MCF 10A (cell line): ENCODE data around the gene CAPN7. TPM values are rescaled to one million over a fixed set of nuclear protein-coding genes. Genes with fewer than 3 reads are reported as not detected.

ENCODE experiments used
- BruUV-seq: library from RNA; stranded (reverse); fragments of 400-500 nt; replicated peaks from 2 replicates; lab custom pipeline; 2021; lab: Mats Ljungman, UMichigan
- CTCF ChIA-PET: fragments of 300-600 bp; sonication (Branson Sonifier 250); formaldehyde crosslinking; extraction: SDS; loops from one replicate; lab custom pipeline; 2021; ENCODE audit warnings: antibody characterized with exemption, inconsistent platforms; lab: Yijun Ruan, JAX
- POLR2A ChIA-PET: fragments of 300-600, 350-650 bp; sonication (Branson Sonifier 250); formaldehyde crosslinking; extraction: SDS; loops from one replicate; lab custom pipeline; 2020; ENCODE audit warnings: antibody characterized with exemption, inconsistent platforms; lab: Yijun Ruan, JAX
- DNase-seq: peaks from one replicate; pipeline ENCODE4 v3.0.0-alpha.2; 2018; ENCODE audit not compliant: unreplicated experiment
- H3K27ac Mint-ChIP-seq: one replicate; pipeline ENCODE4 v1.8.0; 2022; ENCODE audit warnings: mild to moderate bottlenecking, low read depth, mixed read lengths; ENCODE audit not compliant: unreplicated experiment
- H3K27me3 Mint-ChIP-seq: one replicate; pipeline ENCODE4 v1.8.0; 2022; ENCODE audit warnings: mixed read lengths; ENCODE audit not compliant: insufficient read depth, unreplicated experiment
- H3K36me3 Mint-ChIP-seq: one replicate; pipeline ENCODE4 v1.8.0; 2022; ENCODE audit warnings: mild to moderate bottlenecking, moderate library complexity, mixed read lengths; ENCODE audit not compliant: insufficient read depth, unreplicated experiment
- H3K4me1 Mint-ChIP-seq: one replicate; pipeline ENCODE4 v1.8.0; 2022; ENCODE audit warnings: mixed read lengths; ENCODE audit not compliant: insufficient read depth, unreplicated experiment
- H3K4me3 Mint-ChIP-seq: one replicate; pipeline ENCODE4 v1.8.0; 2022; ENCODE audit warnings: mild to moderate bottlenecking, moderate library complexity, mixed read lengths; ENCODE audit not compliant: unreplicated experiment
- H3K9me3 Mint-ChIP-seq: one replicate; pipeline ENCODE4 v1.8.0; 2022; ENCODE audit warnings: mixed read lengths; ENCODE audit not compliant: unreplicated experiment
- CTCF ChIP-seq: fragments of 200-600 bp; IDR thresholded peaks from one replicate; pipeline ENCODE4 v1.8.0; 2022; ENCODE audit warnings: antibody characterized with exemption, mild to moderate bottlenecking; ENCODE audit not compliant: unreplicated experiment
- intact Hi-C: fragments of 100-400 bp; cut with micrococcal nuclease; formaldehyde crosslinking; loops from 2 replicates; pipeline ENCODE4 v1.14.1; 2022
- total RNA-seq: library from RNA; stranded (reverse); gene quantifications from 2 replicates; pipeline ENCODE4 v1.2.3, GENCODE V29; 2022

Gene CAPN7
- total RNA-seq, 1 experiment from 2014 or later = 48.4 TPM

DNA sequence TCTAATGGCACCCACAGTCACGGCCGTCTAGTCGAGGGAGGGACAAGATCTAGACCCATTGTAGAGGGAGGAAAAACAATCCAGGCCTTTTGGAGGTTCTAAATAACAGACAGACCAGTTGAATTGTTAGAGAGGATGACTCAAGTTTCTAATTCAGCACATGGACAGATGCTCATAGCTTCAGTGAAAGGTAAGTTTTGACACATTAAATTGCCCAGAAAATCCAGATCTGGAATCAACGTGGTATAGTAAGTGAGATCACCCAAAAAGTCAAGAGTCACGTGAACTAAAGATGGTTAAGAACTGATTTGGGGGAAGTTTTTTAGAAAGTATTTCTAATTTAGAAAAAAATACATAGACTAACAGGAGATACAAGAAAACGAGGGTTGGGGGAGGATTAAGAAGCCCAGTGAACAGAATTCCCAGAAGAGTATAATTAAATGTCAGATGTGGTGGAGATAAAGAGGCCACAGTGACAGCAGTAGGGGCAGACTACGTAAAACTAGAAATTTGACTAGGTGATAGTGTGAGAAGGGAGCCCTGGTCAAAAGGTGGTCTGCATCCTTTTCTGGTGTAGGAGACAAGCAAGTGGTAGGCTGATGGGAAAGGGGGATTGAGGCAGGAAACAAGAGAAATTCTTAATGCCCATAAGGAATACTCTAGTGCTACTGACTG, 47.1 kb downstream of the CAPN7 start:
- CTCF ChIA-PET = interaction anchor here (0.6 to 0.9 kb wide), 3 partner anchors 15 to 318 kb away, joined by 3 read pairs; no protein-coding TSS in a partner anchor
- no TSS peak for BruUV-seq
- POLR2A ChIA-PET = interaction anchor here (0.7 to 0.8 kb wide), 2 partner anchors 10 to 280 kb away, joined by 3 read pairs; no protein-coding TSS in a partner anchor
- peaks cover 90% of the 10 kb centered on the region for H3K36me3 Mint-ChIP-seq
- H3K27me3 Mint-ChIP-seq = no peaks in the 10 kb centered on the region
- DNase-seq = no peak
- H3K4me3 Mint-ChIP-seq = no peak overlapping the region
- no peak overlapping the region for H3K27ac Mint-ChIP-seq
- TF ChIP-seq CTCF = no peak
- no peaks in the 10 kb centered on the region for H3K4me1 Mint-ChIP-seq
- intact Hi-C loops = no loop called here
- H3K9me3 Mint-ChIP-seq = no peaks in the 10 kb centered on the region

DNA sequence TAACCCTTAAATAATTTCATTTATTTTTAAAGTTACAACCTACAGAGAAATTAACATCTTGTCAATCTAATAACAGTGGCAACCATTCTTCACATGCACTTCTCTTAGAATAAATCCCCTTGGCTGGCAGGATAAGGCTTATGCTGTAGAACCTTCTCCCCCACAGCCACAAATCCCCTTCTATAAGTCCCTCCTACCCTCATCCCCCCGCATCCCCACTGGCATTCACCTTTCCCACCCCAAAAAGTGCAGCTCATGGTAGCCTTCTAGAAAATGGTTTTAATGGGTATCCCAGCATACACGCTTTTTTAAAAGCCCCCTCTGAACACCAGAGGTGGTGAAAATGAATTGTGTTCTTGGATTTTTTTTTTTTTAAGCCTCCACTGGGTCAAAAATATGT, 49.2 kb downstream of the CAPN7 start:
- no peak overlapping the region for H3K4me3 Mint-ChIP-seq
- POLR2A ChIA-PET = no interaction called here
- peaks cover 87% of the 10 kb centered on the region for H3K36me3 Mint-ChIP-seq
- peaks cover 5% of the 10 kb centered on the region for H3K4me1 Mint-ChIP-seq
- intact Hi-C loops = no loop called here
- H3K27me3 Mint-ChIP-seq = no peaks in the 10 kb centered on the region
- no peak for TF ChIP-seq CTCF
- CTCF ChIA-PET = interaction anchor here (0.6 to 4.9 kb wide), 3 partner anchors 12 to 150 kb away, joined by 3 to 23 read pairs (median 4); no protein-coding TSS in a partner anchor
- H3K27ac Mint-ChIP-seq = no peak overlapping the region
- H3K9me3 Mint-ChIP-seq = no peaks in the 10 kb centered on the region
- DNase-seq = no peak
- no TSS peak for BruUV-seq

- BruUV-seq = no TSS peak
- CTCF ChIA-PET = interaction anchor here (0.6 to 4.9 kb wide), 5 partner anchors 11 to 122 kb away, joined by 3 to 23 read pairs (median 3); partner anchors contain the start of gene SH3BP5
- H3K27me3 Mint-ChIP-seq = no peaks in the 10 kb centered on the region
- peaks cover 15% of the 10 kb centered on the region for H3K4me1 Mint-ChIP-seq
- no peak for DNase-seq
- peaks cover 70% of the 10 kb centered on the region for H3K36me3 Mint-ChIP-seq
- POLR2A ChIA-PET = interaction anchor here (1.2 to 1.4 kb wide), 2 partner anchors 10 to 51 kb away, joined by 3 to 4 read pairs; partner anchors contain the start of gene CAPN7
- no peak overlapping the region for H3K4me3 Mint-ChIP-seq
- no peak for TF ChIP-seq CTCF
- no peaks in the 10 kb centered on the region for H3K9me3 Mint-ChIP-seq
- intact Hi-C loops = no loop called here
- H3K27ac Mint-ChIP-seq = no peak overlapping the region
Observed at GRCh38 chr3:15256861-15257341, 50.9 kb downstream of the CAPN7 start.

GRCh38 chr3:15258720-15259119, 52.7 kb downstream of the CAPN7 start:
- CTCF ChIA-PET = interaction anchor here (4.9 kb wide), 1 partner anchor 9 kb away, joined by 23 read pairs; no protein-coding TSS in a partner anchor
- POLR2A ChIA-PET = interaction anchor here (0.6 to 1.2 kb wide), 2 partner anchors 8 to 59 kb away, joined by 3 read pairs; no protein-coding TSS in a partner anchor
- no peaks in the 10 kb centered on the region for H3K9me3 Mint-ChIP-seq

More at GRCh38 chr3:15258720-15259119, 52.7 kb downstream of the CAPN7 start:
- no peak for TF ChIP-seq CTCF
- no TSS peak for BruUV-seq
- H3K27me3 Mint-ChIP-seq = no peaks in the 10 kb centered on the region
- peaks cover 15% of the 10 kb centered on the region for H3K4me1 Mint-ChIP-seq
- intact Hi-C loops = no loop called here
- H3K36me3 Mint-ChIP-seq = peaks cover 58% of the 10 kb centered on the region
- H3K27ac Mint-ChIP-seq = no peak overlapping the region
- H3K4me3 Mint-ChIP-seq = no peak overlapping the region
- DNase-seq = no peak
